Mucosa of stomach (tissue), 1 donor: ENCODE measurements around the gene SGK1.
"Not testable (repeated sequence)": the region's sequence is repeated elsewhere in the genome, so short reads cannot be mapped to it uniquely, and the experiment has no call there.

Experiments used
- H3K27me3 ChIP-seq: one replicate; pipeline ENCODE4 v1.7.0; 2013; ENCODE audit warnings: mild to moderate bottlenecking, low read length; ENCODE audit not compliant: control insufficient read depth, insufficient read depth
- H3K36me3 ChIP-seq: one replicate; pipeline ENCODE4 v1.7.0; 2013; ENCODE audit warnings: low read length; ENCODE audit not compliant: control insufficient read depth, insufficient read depth
- H3K4me1 ChIP-seq: one replicate; pipeline ENCODE4 v1.7.0; 2013; ENCODE audit warnings: mild to moderate bottlenecking, low read length; ENCODE audit not compliant: control insufficient read depth, insufficient read depth
- H3K4me3 ChIP-seq: one replicate; pipeline ENCODE4 v1.7.0; 2013; ENCODE audit warnings: low read length
- H3K9ac ChIP-seq: one replicate; pipeline ENCODE4 v1.7.0; 2013; ENCODE audit warnings: mild to moderate bottlenecking, low read length, moderate library complexity
- H3K9me3 ChIP-seq: one replicate; pipeline ENCODE4 v1.7.0; 2013; ENCODE audit warnings: mild to moderate bottlenecking, low read length, moderate library complexity; ENCODE audit not compliant: control insufficient read depth
- donor health status: Pancreatic carcinoma.

SGK1 gene

DNA sequence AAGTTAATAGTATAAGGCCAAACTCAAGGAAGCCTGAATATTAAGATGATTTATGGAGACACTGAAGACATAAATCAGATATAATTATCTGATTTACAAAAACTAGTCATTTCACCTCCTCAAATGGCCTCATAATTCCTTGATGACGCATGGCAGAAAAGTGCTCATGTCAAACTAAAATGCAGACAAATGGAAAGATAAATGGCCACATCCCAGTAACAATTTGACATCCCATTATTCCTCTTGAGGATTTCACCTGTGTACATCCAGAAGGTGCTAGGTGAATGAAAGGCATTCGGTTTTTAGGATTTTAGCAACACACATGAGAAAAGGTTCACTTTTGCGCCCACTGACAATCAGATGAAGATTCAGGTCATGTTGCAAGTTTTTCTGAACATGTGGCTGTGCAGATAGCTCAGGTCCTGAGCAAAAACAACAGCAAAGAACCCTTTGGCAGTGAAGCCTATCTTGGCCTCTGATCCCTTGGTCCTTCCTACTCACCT lies 24.2 kb downstream of the SGK1 start:
- Histone ChIP-seq H3K36me3 (no peaks in the 10 kb centered on the region), H3K4me3 (no peak overlapping the region), H3K27me3 (no peaks in the 10 kb centered on the region), H3K4me1 (no peaks in the 10 kb centered on the region), H3K9me3 (no peaks in the 10 kb centered on the region), H3K9ac (no peak overlapping the region)

DNA sequence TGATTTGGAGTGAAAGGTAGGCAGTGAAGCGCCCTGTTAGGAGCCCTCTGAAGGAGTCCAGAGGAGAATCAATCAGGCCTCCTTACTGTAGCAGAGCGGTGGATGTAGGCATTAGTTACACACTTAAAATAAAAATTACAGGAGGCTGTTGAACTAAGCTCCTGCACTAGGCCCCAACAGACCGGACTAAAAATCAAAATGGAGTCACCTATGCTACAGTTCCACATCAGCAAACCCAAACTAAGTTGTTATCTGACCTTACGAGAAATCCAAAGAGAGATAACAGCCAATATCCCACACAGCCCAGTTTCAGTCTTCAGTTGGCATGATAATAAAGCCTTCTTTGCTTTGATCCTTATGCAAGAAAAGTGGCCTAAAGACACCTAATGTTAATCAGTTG lies 26.8 kb downstream of the SGK1 start:
- Histone ChIP-seq H3K27me3 (no peaks in the 10 kb centered on the region), H3K4me3 (no peak overlapping the region), H3K4me1 (no peaks in the 10 kb centered on the region), H3K36me3 (no peaks in the 10 kb centered on the region), H3K9ac (no peak overlapping the region), H3K9me3 (no peaks in the 10 kb centered on the region)

DNA sequence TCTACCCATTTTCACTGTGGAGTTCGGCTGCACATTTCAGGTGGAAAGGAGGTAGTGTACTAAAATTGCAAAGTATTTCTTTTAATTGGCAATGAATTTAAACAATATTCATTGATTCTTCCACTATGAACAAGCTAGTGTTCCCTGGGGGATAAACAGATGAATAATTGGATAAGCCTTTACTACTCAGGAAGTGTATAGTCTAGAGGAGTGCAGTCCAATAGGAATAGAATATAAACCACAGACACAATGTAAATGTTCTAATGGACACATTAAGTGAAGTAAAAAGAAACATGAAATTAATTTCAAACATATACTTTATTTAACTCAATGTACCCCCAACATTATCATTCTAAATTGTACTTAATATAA lies 28.7 kb downstream of the SGK1 start:
- H3K9me3 ChIP-seq: no peaks in the 10 kb centered on the region
- H3K36me3 ChIP-seq: no peaks in the 10 kb centered on the region
- no peak overlapping the region for H3K9ac ChIP-seq
- H3K4me3 ChIP-seq: no peak overlapping the region
- H3K4me1 ChIP-seq: no peaks in the 10 kb centered on the region
- no peaks in the 10 kb centered on the region for H3K27me3 ChIP-seq

DNA sequence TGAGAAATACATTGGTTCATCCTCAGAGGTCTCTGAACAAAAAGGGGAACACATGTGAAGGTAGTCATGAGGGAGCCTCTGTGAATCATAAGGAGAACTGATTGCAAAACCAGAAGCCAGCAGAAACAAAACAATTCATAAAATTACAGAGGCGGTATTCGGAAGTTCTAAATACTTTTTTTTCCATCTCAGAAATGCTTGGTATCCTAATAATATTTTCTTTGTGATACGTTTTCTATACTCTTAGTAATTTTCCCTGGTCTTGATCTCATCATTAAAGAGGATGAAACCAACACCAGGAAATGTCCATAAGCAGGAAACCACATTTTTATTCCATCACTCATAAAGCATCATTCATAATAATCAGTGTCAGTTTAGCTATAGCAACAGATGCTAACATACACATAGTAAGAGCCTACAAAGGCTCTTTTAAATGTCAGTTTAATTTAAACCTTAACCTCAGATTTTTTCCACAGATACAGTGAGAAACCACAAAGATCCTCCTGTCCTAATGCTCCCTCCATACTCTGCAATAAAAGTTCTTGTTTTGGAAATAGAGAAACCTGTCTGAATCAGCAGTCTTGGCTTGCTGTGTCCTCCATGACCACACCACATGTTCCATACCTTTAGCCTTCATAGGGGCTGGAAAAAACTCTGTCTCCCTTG lies 29.2 kb downstream of the SGK1 start:
- Histone ChIP-seq H3K4me1 (no peaks in the 10 kb centered on the region), H3K9me3 (no peaks in the 10 kb centered on the region), H3K9ac (no peak overlapping the region), H3K36me3 (no peaks in the 10 kb centered on the region), H3K4me3 (no peak overlapping the region), H3K27me3 (no peaks in the 10 kb centered on the region)

DNA sequence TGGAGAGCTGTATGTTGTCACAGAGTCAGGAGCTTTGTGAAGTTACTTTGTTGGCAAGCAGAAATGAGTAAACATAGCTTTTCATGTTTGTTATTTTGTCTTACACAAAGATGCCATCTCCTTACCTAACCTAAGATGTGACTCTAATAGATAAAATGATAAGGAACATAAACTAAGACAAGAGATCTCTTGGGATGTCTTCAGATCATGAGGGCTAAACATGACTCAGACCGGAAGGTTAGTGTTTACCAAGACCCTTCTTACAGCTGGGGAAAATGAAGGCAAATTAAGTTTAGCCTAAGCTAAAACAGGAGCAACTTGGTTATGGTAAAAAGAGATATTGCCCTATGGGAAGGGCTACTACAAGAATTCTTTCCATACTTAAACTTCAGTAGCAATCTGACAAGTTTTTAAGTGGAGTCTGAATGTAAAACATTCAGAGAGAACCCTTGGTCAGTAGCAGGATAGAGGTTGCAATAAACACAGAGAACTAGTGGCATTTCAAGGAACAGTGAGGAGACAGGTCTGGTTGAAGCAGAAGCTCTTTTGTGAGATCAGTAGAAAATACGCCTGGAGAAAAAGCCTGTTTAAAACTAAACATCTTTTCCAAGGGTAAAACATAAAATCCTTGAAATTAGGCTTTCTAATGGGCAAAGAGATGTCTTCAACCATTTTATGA lies 29.9 kb downstream of the SGK1 start:
- no peaks in the 10 kb centered on the region for H3K36me3 ChIP-seq
- no peak overlapping the region for H3K9ac ChIP-seq
- no peaks in the 10 kb centered on the region for H3K4me1 ChIP-seq
- H3K27me3 ChIP-seq: no peaks in the 10 kb centered on the region
- no peak overlapping the region for H3K4me3 ChIP-seq
- H3K9me3 ChIP-seq: no peaks in the 10 kb centered on the region

DNA sequence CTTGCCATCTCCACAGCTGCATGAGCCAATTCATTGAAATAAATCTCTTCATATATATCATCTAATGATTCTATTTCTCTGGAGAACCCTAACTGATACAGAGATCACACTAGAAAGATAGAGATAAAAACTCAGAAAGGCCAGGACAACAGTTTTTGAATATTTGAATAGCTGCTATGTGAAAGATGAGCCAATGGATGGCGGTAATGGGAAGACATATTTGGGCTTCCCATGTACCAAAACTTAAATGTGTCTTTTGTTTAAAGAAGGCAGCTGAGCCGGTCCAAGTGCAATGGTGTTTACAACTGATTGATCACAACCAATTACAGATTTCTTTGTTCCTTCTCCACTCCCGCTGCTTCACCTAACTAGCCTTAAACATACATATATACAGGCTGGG lies 35.1 kb downstream of the SGK1 start:
- no peak overlapping the region for H3K4me3 ChIP-seq

DNA sequence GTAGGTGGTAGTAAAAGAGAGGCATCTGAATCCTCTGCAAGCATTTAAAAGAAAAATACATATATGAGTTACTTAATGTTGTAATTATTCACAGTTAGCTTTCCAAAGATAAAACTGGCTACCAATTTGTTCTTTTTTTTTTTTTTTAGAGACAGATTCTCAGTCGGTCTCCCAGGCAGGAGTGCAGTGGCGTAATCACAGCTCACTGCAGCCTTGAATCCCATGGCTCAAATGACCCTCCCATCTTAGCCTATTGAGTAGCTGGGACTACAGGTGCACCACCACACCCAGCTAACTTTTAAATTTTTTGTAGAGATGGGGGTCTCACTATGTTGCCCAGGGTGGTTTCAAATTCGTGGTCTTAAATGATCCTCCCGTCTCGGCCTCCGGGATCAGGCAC lies 36.5 kb downstream of the SGK1 start:
- H3K36me3 ChIP-seq: no peaks in the 10 kb centered on the region
- no peak overlapping the region for H3K4me3 ChIP-seq
- H3K9ac ChIP-seq: no peak overlapping the region
- H3K4me1 ChIP-seq: no peaks in the 10 kb centered on the region
- no peaks in the 10 kb centered on the region for H3K27me3 ChIP-seq
- H3K9me3 ChIP-seq: no peaks in the 10 kb centered on the region

More for the DNA sequence above, 35.1 kb downstream of the SGK1 start:
- Histone ChIP-seq H3K27me3 (no peaks in the 10 kb centered on the region), H3K36me3 (no peaks in the 10 kb centered on the region), H3K4me1 (no peaks in the 10 kb centered on the region), H3K9me3 (no peaks in the 10 kb centered on the region), H3K9ac (no peak overlapping the region)

DNA sequence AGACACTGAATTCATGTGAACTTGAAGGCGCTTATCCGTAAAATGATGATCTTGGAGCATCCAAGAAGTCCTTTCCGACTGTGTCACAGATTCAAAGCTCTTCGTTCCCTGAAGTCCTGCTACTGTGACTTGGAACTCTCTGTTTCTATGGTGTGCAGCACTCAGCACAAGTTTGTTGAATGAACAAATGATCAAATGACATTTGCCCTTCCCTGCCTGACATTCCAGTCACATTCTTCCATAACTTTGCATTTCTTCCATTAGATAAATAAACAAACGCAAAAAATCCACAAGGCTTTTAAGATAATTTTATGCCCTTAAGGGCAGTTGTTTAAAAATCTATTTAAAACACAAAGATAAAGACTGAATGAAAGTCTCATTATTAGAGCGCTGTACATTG lies 39.9 kb downstream of the SGK1 start:
- no peaks in the 10 kb centered on the region for H3K4me1 ChIP-seq
- no peaks in the 10 kb centered on the region for H3K36me3 ChIP-seq
- no peak overlapping the region for H3K4me3 ChIP-seq
- H3K9ac ChIP-seq: no peak overlapping the region
- no peaks in the 10 kb centered on the region for H3K27me3 ChIP-seq
- no peaks in the 10 kb centered on the region for H3K9me3 ChIP-seq

DNA sequence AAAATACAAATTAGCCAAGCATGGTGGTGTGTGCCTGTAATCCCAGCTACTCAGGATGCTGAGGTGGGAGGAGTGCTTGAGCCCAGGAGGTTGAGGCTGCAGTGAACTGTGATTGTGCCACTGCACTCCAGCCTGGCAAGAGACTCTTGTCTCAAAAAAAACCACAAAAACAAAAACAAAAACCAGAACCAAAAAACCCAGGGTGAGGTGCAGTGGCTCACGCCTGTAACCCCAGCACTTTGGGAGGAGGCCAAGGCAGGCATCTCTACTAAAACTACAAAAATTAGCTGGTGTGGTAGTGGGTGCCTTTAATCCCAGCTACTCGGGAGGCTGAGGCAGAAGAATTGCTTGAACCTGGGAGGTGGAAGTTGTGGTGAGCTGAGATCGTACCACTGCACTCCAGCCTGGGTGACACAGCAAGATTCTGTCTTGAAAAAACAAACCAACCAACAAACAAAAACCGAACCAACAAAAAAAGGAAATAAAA lies 41.0 kb downstream of the SGK1 start:
- H3K4me1 ChIP-seq, H3K9ac ChIP-seq, H3K27me3 ChIP-seq, H3K4me3 ChIP-seq, H3K36me3 ChIP-seq, H3K9me3 ChIP-seq: not testable (repeated sequence)

DNA sequence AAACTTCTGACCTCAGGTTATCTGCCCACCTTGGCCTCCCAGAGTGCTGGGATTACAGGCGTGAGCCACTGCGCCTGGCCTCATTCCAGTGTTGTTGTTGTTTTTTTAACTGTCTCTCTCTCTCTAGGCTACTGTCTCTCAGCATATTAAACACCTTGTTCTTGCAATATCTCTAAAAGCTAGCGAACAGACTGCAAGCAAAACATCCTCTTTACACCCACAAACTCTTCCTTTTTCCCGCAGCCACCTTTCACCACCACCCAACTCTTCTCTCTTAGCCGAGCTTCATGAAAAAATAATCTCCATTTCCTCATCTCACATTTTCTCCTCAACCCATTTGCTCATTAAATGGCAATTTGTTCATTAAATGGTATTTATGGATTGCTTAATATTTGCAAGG lies 45.5 kb downstream of the SGK1 start:
- Histone ChIP-seq H3K4me3 (no peak overlapping the region), H3K9ac (no peak overlapping the region), H3K36me3 (no peaks in the 10 kb centered on the region), H3K9me3 (no peaks in the 10 kb centered on the region), H3K4me1 (no peaks in the 10 kb centered on the region), H3K27me3 (peaks cover 16% of the 10 kb centered on the region)

DNA sequence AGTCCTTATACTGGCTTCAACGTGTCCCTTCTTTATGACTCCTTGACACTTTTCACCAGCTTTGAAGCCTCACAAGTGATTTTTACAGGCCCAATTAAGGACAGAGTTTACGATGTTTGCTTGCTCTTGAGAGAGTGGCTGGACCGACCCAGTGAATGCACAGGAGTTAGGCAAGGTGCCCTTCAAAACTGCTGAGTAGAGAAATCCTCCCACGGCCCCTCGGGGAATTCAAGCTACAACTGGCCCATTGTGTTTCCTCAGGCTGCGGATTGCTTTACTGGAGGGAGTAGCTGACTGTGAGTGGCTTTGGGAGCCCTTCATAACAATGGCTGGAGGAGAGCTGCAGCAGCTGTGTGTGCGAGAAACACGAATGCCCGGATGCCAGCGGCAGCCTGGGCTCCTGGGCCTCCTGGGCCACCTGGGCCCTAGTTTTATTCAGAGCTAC lies 50.0 kb downstream of the SGK1 start:
- Histone ChIP-seq H3K4me3 (no peak overlapping the region), H3K36me3 (no peaks in the 10 kb centered on the region), H3K9me3 (no peaks in the 10 kb centered on the region), H3K4me1 (no peaks in the 10 kb centered on the region), H3K27me3 (peaks cover 16% of the 10 kb centered on the region), H3K9ac (no peak overlapping the region)

DNA sequence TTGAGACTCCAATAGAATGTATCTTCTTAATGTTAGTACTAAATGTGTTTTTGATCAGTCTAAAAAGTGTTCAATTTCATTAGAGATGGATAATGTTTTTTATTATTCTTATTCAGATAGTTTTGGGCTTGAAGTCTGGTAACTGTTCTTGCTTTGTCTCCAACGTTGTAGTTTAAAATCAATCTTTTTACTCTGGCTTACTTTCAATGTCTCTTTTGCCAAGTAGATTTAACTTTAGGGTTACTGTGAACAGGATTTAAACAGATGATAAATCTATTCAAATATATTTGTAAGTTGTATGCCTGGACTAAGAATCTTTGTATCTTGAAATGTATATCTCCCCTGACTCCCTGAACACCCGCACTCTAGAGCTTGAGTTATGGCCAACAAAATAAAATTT lies 51.1 kb downstream of the SGK1 start:
- H3K9ac ChIP-seq: no peak overlapping the region
- H3K4me1 ChIP-seq: no peaks in the 10 kb centered on the region
- no peaks in the 10 kb centered on the region for H3K9me3 ChIP-seq
- no peaks in the 10 kb centered on the region for H3K36me3 ChIP-seq
- H3K27me3 ChIP-seq: peaks cover 12% of the 10 kb centered on the region
- no peak overlapping the region for H3K4me3 ChIP-seq
